PC-3 (cell line): Measurements from ENCODE around the gene MRPL4.

ENCODE experiments used
- EZH2 ChIP-seq: fragments of 300-600 bp; sonication (generic); IDR thresholded peaks from one replicate; pipeline ENCODE4 v1.6.1; 2017; ENCODE audit warnings: antibody characterized with exemption, mild to moderate bottlenecking, low read length; ENCODE audit not compliant: unreplicated experiment
- TF ChIP-seq, protein P1 (sequence below): fragments of 300-600 bp; sonication (generic); conservative IDR thresholded peaks from 2 replicates; pipeline ENCODE4 v1.5.1; 2017; ENCODE audit warnings: antibody characterized with exemption, low read depth, mild to moderate bottlenecking, low read length

DNA sequence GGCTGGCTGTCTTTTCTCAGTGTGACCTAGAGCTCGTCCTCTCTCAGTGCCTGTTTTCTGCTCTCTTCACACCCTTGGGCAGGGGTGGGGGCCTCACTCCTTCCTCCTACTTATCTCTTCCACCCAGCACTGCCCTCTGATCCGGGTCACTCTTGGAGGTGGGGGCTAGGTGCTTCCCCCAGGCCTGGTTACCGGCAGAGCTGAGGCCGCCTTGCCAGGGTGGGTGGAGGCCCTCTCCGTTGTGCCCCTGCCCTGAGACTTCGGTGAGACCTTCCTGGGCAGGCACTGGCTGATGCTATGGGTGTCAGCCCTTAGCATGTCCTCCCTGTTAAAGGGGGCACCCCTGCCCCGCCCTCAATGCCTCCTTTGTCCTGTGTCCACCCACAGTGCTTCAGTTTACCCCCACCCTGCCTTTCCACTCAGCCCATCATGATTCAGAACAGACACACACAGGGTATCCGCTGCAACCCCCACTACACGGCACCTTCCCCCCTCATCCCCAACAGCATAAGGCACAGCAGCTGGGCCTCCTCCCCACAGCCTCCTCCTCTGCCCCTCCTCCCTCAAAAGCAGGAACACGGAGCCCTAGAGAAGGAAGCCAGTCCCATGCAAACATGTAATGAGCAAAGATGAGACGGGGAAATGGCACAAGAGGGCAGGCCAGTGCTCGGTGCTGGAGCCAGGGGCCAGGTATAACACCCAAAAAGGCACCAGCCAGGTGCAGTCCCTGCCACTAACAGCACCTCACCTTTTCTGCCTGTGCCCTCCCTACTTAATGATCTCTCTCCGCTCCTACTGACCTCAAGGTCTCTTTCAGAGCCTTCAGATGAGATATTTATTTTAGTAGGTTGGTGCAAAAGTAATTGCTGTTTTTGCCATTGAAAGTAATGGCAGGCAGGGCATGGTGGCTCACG lies 47.8 kb downstream of the MRPL4 start:
- TF ChIP-seq, protein P1, sequence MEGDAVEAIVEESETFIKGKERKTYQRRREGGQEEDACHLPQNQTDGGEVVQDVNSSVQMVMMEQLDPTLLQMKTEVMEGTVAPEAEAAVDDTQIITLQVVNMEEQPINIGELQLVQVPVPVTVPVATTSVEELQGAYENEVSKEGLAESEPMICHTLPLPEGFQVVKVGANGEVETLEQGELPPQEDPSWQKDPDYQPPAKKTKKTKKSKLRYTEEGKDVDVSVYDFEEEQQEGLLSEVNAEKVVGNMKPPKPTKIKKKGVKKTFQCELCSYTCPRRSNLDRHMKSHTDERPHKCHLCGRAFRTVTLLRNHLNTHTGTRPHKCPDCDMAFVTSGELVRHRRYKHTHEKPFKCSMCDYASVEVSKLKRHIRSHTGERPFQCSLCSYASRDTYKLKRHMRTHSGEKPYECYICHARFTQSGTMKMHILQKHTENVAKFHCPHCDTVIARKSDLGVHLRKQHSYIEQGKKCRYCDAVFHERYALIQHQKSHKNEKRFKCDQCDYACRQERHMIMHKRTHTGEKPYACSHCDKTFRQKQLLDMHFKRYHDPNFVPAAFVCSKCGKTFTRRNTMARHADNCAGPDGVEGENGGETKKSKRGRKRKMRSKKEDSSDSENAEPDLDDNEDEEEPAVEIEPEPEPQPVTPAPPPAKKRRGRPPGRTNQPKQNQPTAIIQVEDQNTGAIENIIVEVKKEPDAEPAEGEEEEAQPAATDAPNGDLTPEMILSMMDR = no peak
- TF ChIP-seq EZH2 = no peak
